Vagina (tissue), 2 donors: ENCODE results near the gene ADCY5. TPM values are rescaled to one million over a fixed set of nuclear protein-coding genes. Genes with fewer than 3 reads are reported as not detected.

Source experiments
- DNase-seq, 2 donors: peaks; one replicate each; pipeline ENCODE4 v3.0.0-alpha.2; 2017; ENCODE audit errors: extremely low spot score in 2 of 2
- H3K27ac ChIP-seq: fragments of 200-600 bp; sonication (generic); one replicate; pipeline ENCODE4 v1.5.1; 2019
- H3K27me3 ChIP-seq: fragments of 200-600 bp; sonication (generic); one replicate; pipeline ENCODE4 v1.5.1; 2019
- H3K36me3 ChIP-seq, 2 donors: fragments of 200-600 bp; sonication (generic); one replicate each; pipeline ENCODE4 v1.5.1; 2017 to 2019
- H3K4me1 ChIP-seq: fragments of 200-600 bp; sonication (generic); one replicate; pipeline ENCODE4 v1.5.1; 2019
- H3K4me3 ChIP-seq, 2 donors: fragments of 200-600 bp; sonication (generic); 1 replicate in 1 of 2; 2 replicates in 1 of 2; pipeline ENCODE4 v1.5.1; 2016 to 2019
- H3K9me3 ChIP-seq: fragments of 200-600 bp; sonication (generic); one replicate; pipeline ENCODE4 v1.5.1; 2019
- POLR2A ChIP-seq, 2 donors: fragments of 450-650 bp; IDR thresholded peaks; one replicate each; pipeline ENCODE4 v1.6.1; 2017; ENCODE audit warnings: antibody characterized with exemption in 2 of 2, mild to moderate bottlenecking in 2 of 2, moderate library complexity in 2 of 2
- POLR2AphosphoS5 ChIP-seq, 2 donors: sonication (generic); formaldehyde crosslinking; IDR thresholded peaks; one replicate each; pipeline ENCODE4 v1.9.0; 2017; ENCODE audit warnings: antibody characterized with exemption in 2 of 2, mild to moderate bottlenecking in 2 of 2, low read depth in 1 of 2; ENCODE audit not compliant: insufficient read depth in 1 of 2
- intact Hi-C: fragments of 100-400 bp; cut with DNase I; formaldehyde crosslinking; loops from one replicate; pipeline ENCODE4 v1.15.1; 2023
- total RNA-seq: library from RNA; depleted of rRNA; stranded (reverse); fragments of >200 nt; gene quantifications from one replicate; pipeline ENCODE4 v1.2.3, GENCODE V29; 2016
- TF ChIP-seq, protein P1 (sequence below), 3 experiments: fragments of 450-650 bp in 2 of 3; fragments of 200-600 bp in 1 of 3; sonication (generic) in 1 of 3; IDR thresholded peaks; one replicate each; pipeline ENCODE4 v1.5.1; 2017 to 2019; ENCODE audit warnings: antibody characterized with exemption in 3 of 3, mild to moderate bottlenecking in 2 of 3, moderate library complexity in 2 of 3

The ADCY5 gene
- total RNA-seq, 1 donor from 2014 or later, result 16.7 TPM

DNA sequence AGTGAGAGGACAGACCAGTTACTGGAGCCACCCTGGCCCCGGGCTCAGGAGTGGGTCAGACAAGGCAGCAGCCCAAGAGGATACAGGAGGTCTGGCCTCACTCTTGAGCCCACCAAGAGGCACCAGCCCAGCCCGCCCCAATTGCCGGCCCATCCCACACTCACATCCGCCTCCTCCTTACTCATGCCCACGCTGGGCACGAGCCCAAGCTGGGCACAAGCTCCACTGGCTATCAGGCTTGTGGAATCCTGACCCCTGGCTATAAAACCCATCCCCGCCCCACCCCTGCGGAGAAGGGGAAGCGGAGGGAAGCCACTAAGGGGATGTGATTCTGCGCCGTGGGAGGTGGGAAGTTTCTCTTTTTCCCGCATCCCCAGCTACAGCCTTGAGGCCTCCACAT, 25.9 kb downstream of the ADCY5 start:
- no peak for TF ChIP-seq POLR2AphosphoS5 (IDR thresholded peaks at IDR 0.05; ENCODE audit: insufficient read depth in 1 of 2, low read depth in 1 of 2)
- TF ChIP-seq, protein P1, sequence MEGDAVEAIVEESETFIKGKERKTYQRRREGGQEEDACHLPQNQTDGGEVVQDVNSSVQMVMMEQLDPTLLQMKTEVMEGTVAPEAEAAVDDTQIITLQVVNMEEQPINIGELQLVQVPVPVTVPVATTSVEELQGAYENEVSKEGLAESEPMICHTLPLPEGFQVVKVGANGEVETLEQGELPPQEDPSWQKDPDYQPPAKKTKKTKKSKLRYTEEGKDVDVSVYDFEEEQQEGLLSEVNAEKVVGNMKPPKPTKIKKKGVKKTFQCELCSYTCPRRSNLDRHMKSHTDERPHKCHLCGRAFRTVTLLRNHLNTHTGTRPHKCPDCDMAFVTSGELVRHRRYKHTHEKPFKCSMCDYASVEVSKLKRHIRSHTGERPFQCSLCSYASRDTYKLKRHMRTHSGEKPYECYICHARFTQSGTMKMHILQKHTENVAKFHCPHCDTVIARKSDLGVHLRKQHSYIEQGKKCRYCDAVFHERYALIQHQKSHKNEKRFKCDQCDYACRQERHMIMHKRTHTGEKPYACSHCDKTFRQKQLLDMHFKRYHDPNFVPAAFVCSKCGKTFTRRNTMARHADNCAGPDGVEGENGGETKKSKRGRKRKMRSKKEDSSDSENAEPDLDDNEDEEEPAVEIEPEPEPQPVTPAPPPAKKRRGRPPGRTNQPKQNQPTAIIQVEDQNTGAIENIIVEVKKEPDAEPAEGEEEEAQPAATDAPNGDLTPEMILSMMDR (IDR thresholded peaks at IDR 0.05), result no peak
- no peak for TF ChIP-seq POLR2A (IDR thresholded peaks at IDR 0.05)
- Histone ChIP-seq H3K4me1 (peaks cover 20% of the 10 kb centered on the region), H3K27me3 (no peaks in the 10 kb centered on the region), H3K27ac (no peak overlapping the region), H3K36me3 (no peaks in the 10 kb centered on the region), H3K4me3 (no peak overlapping the region), H3K9me3 (no peaks in the 10 kb centered on the region)
- intact Hi-C loops, result no loop called here
- no peak for DNase-seq

DNA sequence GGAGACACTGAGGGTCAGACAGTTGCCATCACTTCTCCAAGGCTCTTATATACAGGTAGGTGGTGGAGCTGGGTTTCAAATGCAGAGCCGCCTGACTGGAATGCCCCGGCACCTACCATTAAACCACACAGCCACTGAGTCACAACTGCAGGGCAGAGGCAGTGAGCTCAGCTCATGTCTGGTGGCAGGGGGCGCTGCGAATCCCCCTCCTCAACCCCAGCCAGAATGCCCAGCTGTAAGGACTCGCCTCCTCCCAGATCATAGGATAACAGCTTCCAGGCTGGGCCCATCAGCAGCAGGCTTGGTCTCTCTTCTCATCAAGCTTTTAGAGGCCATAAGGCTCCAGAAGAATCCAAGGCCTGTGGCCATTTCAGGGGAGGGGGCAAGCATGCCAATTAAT, 26.4 kb downstream of the ADCY5 start:
- H3K27ac ChIP-seq, result no peak overlapping the region
- H3K4me3 ChIP-seq, result no peak overlapping the region
- H3K27me3 ChIP-seq, result no peaks in the 10 kb centered on the region
- H3K4me1 ChIP-seq, result peaks cover 20% of the 10 kb centered on the region
- H3K9me3 ChIP-seq, result no peaks in the 10 kb centered on the region
- TF ChIP-seq POLR2AphosphoS5 (IDR thresholded peaks at IDR 0.05; ENCODE audit: insufficient read depth in 1 of 2, low read depth in 1 of 2), result no peak
- TF ChIP-seq, protein P1 (IDR thresholded peaks at IDR 0.05), result no peak
- no peak for TF ChIP-seq POLR2A (IDR thresholded peaks at IDR 0.05)
- H3K36me3 ChIP-seq, result no peaks in the 10 kb centered on the region
- intact Hi-C loops, result no loop called here
- DNase-seq, result no peak

DNA sequence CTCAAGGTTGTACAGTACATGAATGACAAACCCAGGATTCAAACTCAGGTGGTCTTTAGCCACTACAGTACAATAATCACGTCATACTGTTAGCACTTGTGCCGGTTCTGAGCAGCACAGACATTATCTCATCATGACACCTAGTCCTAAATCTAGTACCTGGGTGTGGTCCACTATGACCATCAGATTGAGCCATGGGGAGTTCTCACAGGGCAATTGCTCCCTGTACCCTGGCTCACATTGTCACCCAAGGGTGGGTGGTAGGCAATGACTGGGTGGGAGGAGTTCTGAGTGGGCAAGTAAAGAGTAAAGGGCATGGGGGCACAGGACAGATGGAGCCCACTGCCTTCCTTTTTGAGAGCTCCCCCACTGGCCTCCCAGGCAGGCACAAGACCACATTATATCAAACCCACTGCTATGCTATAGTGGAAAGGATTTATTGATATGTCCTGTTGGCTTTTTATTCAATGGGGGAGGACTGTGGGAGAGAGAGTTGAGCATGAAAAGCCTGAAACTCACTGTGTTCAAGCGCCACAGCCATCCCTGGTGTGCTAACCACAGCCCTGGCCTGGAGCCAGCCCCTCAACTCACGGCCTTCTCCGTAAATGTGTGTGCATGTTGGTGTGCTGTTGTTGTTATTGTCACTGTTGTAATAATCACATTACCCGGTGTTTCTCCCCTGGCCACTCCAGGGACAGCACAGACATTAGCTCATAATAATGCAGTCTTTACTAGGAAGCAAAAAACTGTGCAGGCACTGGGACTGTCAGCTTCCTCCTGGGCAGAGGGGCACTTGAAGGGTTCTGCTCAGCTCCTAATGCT, 27.3 kb downstream of the ADCY5 start:
- H3K27me3 ChIP-seq, result no peaks in the 10 kb centered on the region
- no peak overlapping the region for H3K4me3 ChIP-seq
- intact Hi-C loops, result no loop called here
- TF ChIP-seq POLR2AphosphoS5 (IDR thresholded peaks at IDR 0.05; ENCODE audit: insufficient read depth in 1 of 2, low read depth in 1 of 2), result no peak
- no peak for TF ChIP-seq POLR2A (IDR thresholded peaks at IDR 0.05)
- TF ChIP-seq, protein P1 (IDR thresholded peaks at IDR 0.05), result no peak
- H3K36me3 ChIP-seq, result no peaks in the 10 kb centered on the region
- DNase-seq, result no peak
- no peaks in the 10 kb centered on the region for H3K9me3 ChIP-seq
- peaks cover 20% of the 10 kb centered on the region for H3K4me1 ChIP-seq
- no peak overlapping the region for H3K27ac ChIP-seq

DNA sequence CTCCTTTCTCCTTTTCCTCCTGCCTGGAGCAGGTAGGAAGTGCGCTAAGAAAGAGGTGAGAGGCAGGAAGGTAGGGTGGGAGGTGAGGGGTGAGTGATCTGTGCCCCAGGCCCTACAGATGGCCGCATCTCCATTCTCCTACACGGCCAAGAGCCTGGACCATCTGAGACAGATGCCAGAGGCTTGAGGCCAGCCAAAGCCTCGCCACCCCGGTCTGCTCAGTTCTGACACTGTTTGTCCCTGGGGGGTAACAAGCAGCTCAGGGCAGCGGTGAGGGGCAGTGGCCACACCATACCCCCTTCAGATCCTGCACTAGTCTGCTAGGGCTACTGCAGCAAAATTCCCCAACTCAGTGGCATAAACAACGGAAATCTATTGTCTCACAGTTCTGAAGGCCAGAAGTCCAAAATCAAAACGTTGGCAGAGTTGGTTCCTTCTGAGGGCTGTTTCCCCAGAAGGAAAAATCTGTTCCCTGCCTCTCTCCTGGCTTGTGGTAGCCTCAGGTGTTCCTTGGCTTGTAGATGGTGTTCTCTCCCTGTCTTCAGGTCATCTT, 28.4 kb downstream of the ADCY5 start:
- H3K9me3 ChIP-seq, result no peaks in the 10 kb centered on the region
- DNase-seq, result no peak
- H3K27ac ChIP-seq, result no peak overlapping the region
- H3K4me1 ChIP-seq, result peaks cover 20% of the 10 kb centered on the region
- no peak overlapping the region for H3K4me3 ChIP-seq
- no peaks in the 10 kb centered on the region for H3K36me3 ChIP-seq
- no peaks in the 10 kb centered on the region for H3K27me3 ChIP-seq
- intact Hi-C loops, result no loop called here
- no peak for TF ChIP-seq POLR2A (IDR thresholded peaks at IDR 0.05)
- TF ChIP-seq POLR2AphosphoS5 (IDR thresholded peaks at IDR 0.05; ENCODE audit: insufficient read depth in 1 of 2, low read depth in 1 of 2), result no peak
- TF ChIP-seq, protein P1 (IDR thresholded peaks at IDR 0.05), result no peak

DNA sequence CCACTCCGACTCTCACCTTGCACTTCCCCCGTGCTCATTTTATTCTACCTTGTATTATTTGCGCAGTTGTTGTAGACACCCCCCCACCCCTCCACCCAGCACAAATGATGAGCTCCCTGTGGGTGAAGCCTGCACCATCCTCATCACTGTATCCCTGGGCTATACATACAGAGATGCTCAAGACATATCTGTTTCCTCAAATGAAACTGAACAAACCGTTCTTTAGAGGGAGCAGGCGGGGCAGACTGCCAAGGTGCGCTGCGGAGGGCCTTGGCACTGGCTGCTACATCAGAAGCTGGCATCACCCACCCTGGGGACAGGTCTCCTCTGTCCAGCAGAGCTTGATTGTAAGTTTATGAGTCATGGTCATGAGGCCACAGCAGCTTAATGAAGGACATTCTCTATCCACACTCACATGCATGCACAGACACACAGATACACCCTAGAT, 29.0 kb downstream of the ADCY5 start:
- Histone ChIP-seq H3K36me3 (no peaks in the 10 kb centered on the region), H3K4me3 (no peak overlapping the region), H3K27me3 (no peaks in the 10 kb centered on the region), H3K27ac (no peak overlapping the region), H3K4me1 (peaks cover 14% of the 10 kb centered on the region), H3K9me3 (no peaks in the 10 kb centered on the region)
- intact Hi-C loops, result no loop called here
- TF ChIP-seq POLR2AphosphoS5 (IDR thresholded peaks at IDR 0.05; ENCODE audit: insufficient read depth in 1 of 2, low read depth in 1 of 2) (no peak), POLR2A (IDR thresholded peaks at IDR 0.05) (no peak)
- TF ChIP-seq, protein P1 (IDR thresholded peaks at IDR 0.05), result no peak
- no peak for DNase-seq
